HG02610 (cell line): Measurements from ENCODE around the gene TTLL8.

ENCODE experiments used
- ATAC-seq: cut with Tn5 transposase; IDR thresholded peaks from one replicate; pipeline ENCODE4 v1.9.1; 2021; ENCODE audit warnings: mild to moderate bottlenecking, moderate library complexity; ENCODE audit not compliant: unreplicated experiment

TTLL8 gene

GRCh38 chr22:50022171-50022819 lies 35.8 kb downstream of the TTLL8 start:
- no peak for ATAC-seq

DNA sequence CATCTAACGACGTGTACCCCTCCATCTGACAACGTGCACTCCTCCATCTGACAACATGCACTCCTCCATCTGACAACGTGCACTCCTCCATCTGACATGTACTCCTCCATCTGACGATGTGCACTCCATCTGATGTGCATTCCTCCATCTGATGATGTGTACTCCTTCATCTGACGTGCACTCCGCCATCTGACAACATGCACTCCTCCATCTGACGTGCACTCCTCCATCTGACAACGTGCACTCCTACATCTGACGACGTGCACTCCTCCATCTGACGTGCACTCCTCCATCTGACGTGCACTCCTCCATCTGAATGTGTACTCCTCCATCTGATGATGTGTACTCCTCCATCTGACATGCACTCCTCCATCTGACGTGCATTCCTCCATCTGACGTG lies 37.5 kb downstream of the TTLL8 start:
- no peak for ATAC-seq

DNA sequence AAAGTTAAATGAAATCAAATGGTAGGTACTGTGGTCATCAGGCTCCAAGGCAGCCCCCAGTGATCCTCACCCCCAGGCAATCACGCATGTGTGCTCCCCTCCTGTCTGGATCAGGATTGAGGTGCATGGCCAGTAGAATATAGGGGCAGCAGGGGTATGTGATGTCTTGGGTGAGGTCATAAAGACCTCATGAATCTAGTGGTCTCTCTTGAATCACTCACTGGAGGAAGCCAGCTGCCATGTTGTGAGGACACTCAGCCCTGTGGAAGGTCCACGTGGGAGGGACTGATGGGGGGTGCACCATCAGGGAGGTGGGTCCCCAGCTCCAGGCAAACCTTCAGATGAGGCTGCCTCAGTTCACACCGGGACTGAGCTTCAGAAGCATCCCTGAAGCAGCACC lies 38.8 kb downstream of the TTLL8 start:
- no peak for ATAC-seq

GRCh38 chr22:50018608-50019285 lies 39.4 kb downstream of the TTLL8 start:
- no peak for ATAC-seq

- ATAC-seq: no peak
These were observed 40.3 kb downstream of the TTLL8 start for GRCh38 chr22:50017701-50018224.

DNA sequence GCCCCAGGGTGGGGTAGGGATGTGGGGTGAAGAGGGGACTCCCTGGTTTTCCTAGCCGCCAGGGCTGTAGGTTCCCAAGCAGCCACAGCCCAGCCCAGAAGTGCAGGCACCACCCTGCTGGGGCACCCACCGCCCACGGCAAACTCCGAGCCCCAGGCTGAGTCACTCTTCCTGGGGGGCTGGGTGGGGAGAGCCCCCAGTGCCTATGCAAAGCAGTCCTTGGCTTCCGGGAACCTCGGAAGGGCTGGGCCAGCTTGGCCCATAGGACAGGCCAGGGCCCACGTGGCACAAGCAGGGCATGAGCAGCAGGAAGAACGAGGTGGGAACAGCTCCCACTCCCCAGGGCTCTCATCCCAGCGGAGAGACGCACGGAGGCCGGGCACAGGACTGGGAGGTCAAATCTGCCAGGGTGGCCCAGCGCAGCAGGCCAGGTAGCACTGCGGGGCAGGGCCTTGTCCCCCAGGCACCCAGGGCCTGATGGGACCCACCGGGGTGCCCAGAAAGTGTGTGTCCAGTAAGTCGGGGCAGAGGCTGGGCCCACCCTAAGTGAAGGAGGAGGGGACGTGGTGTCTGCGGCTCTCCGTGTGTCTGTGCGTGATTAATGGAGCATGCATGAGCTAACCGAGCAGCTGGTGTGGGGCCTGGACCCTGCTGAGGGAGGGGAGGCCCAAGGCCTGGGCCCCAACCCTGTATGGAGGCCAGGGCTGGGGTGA lies 41.0 kb downstream of the TTLL8 start:
- ATAC-seq: no peak

- ATAC-seq: no peak
These were observed 41.6 kb downstream of the TTLL8 start for GRCh38 chr22:50016308-50016987.

DNA sequence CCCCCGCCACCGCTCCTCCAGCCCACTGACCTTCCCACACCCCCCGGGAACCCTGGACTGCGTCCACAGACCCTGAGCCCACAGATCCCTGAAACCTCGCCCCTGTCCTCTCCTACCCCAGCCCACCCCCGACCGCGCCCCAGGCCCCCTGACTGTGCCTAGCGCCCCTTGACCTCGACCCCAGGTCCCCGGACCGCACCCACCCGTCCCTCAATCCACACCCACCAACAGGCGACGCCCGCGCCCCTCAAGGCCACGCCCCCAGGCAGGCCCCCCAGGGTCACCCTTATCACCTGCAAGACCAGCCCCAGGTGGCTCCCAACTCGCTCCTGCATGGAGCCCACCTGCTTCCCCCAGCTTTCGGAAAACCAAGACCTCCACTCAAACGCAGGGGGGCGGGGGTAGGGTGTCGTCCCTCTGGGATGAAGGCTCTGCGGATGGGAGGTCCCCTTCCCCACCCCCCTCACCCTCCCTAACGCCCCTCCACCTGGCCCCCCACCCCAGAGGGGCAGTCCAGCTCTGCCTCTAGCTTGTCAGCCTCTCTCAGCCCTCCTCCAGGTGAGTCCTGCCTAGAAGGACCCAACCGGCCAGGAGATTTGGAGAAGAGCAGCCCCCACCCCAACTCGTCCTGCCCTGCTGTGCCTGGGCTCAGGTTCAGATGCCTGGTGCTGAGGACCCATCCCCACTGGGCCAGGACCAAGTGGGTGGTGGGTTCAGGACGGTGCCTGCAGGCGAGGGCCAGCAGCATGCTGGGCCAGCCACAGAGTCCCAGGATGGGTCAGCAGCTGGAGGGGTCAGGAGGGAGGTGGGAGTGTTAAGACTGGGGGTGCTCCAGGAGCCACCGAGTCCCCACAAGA lies 42.4 kb downstream of the TTLL8 start:
- ATAC-seq: no peak

DNA sequence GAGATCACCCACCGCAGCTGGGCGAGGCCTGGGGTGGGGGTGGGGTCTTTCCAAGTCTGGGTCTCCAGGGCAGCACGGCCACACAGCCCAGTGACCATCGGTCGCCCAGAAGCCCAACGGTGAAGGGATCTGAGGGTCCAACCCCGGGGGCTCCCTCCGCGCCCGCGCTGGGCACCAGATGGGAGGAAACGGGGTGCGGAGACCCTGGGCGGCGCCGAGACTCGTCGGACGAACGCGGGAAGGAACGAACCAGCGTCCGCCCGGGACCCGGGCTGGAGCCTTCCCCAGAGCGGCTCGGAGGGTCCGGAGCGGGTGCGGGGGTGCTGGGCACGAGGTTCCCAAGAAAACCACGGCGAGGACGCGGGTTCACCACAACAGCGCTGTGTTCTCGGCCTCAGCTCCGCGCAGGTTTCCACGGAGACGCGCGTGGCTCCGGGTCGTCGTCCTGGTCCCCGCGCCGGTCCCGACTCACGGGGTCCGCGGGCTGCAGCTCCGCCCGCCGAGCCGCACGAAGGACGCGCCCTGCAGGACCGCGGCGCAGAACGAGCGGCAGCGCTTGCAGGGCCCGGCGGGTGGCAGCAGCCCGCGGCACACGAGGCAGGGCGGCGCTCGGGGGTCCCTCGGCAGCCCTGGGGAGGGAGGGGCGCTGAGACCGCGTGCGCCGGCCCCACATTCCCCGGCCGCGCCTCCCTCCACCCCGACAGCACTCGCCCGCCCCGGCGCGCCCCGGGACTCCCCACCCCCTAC lies 43.3 kb downstream of the TTLL8 start:
- no peak for ATAC-seq

DNA sequence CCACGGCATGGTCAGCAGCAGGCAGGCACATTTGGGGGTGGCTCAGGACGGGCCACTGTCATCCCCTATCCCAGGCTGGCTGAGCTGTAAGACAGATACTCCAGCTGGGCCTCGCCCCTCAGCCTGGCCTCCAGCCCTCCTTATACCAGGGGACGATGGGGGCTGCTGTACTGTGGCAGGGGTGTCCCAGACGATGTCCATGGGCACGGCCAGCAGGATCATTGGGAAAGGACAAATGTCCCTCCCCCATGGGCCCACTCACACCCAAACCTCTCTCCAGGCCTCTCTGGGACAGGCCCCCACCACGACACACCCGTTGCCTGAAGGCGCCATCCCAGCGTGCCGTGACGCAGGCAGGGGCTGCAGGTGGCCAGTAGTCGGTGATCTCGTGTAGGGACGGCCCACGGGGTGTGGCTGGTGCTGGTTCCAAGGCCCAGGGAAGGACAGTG lies 44.0 kb downstream of the TTLL8 start:
- no peak for ATAC-seq

DNA sequence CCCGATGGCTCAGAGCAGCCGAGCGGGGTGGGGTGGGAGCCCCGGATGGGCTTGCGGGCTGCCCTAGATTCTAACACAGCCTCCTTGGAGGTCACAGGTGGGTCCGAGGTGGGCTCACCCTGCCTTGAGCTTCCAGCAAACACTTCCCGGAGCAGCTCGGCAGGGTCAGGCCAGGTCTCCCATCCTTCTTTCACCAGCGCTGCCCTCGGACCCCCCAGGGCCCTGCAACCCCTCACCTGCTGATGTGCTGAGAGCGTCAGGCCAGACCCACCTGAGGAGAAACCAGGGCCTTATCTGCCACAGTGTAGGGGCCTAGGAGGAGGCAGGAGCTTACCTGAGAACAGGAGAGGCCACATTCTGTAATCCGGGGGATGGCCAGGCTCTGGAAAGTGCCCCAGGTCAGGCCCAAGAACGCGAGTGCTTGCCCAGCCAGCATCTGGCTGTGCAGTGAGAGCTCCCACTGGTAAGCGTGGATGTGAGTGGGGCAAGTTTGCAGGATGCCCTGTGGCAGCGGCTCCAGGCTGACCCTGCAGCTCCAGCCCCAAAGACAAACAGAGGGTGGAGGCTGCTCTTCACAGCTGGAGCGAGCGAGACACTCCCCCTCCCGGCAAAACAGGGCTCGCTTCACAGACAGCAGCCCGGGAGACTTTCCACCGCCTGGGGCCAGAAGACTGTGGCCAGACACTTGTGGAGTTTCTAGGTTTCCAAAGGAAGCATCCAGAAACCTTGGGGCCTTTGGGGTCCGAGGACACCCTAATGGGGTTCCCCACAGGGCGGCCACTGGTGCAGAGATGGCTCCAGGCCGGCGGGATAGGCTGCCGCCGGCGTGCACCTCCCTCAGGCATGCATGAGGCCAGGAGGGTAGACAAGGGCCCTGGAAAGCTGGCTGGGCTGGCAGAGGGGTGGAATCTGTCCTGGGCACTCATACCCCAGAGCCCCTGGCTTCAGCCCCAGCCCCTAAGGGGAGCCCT lies 45.6 kb downstream of the TTLL8 start, which contains the start of gene IL17REL:
Gene IL17REL, minus strand, starts transcription at position 555 of the 971 bp plus-strand sequence. Its CDS starts 119 bp downstream, at position 436.
- ATAC-seq: no peak

DNA sequence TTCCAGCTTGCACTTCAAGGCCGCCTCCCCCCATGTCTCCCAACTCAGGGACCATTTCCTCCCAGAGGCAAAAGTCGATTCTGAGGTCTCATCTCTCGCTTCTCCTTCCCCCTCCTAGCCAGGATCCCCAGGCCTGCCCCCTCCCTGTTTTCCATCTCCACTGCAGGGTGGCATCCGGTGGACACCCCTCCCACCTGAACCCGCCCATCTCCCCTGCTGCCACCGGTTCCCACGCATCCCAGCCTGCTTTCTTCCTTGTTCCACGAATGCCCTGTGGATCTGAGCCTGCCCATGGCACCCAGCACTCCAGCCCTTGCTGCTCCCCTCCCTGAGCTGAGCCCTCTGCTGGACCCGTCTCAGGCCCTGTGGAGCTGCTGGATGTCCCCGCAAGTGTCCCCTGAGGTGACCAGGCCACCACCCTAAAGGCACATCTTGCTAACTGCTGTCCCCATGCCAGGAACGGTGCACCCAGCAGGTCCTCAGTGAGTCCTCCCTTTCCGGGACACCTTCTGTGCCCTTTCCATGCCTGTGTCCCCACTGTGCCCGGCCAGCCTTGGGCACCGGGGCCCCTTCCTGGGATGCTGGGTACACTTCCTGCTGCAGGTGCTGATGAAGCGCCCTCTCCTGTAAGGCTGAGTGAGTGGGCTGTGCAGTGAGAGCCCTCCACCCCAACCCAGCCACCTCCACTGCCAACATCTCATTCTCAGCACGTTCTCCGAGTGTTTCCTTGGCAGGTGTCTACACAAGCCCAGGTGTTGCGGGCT lies 46.5 kb downstream of the TTLL8 start:
- ATAC-seq: no peak

DNA sequence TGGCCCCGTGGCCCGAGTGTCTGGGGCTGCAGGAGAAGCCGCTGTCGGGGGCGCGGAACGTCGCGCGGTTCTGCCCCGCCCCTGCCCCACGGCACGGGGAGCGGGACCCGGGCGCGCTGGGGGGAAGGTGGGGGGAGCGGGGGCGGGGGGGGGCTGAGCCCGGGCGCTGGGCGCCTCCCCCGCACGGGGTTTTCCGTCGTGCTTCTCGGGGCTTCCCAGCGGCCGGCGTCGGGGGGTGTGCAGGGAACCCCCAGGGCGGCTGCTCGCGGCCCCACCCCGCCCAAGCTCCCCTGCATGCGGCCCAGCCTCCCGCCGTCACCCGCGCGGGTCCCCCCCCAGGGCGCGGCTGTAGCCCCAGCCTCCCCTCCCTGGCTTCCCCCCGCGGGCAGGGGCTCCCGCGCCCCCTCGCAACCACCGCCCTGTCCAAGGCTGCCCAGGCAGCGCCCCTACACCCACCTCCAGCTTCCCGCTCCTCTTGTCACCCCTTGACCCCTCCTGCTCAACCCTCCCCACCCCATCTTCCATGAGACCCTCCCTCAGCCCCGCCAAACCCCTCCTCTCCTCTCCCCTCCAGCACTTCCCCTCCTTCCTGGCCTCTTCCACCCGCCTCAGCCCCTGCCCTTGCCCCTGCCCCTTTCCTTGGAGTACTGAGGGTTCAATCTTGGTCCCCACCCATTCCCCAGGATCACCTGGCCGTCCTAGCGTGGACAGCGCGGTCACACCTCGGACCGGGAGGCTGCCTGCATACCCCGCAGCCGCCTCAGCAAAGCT lies 47.2 kb downstream of the TTLL8 start:
- ATAC-seq: no peak

DNA sequence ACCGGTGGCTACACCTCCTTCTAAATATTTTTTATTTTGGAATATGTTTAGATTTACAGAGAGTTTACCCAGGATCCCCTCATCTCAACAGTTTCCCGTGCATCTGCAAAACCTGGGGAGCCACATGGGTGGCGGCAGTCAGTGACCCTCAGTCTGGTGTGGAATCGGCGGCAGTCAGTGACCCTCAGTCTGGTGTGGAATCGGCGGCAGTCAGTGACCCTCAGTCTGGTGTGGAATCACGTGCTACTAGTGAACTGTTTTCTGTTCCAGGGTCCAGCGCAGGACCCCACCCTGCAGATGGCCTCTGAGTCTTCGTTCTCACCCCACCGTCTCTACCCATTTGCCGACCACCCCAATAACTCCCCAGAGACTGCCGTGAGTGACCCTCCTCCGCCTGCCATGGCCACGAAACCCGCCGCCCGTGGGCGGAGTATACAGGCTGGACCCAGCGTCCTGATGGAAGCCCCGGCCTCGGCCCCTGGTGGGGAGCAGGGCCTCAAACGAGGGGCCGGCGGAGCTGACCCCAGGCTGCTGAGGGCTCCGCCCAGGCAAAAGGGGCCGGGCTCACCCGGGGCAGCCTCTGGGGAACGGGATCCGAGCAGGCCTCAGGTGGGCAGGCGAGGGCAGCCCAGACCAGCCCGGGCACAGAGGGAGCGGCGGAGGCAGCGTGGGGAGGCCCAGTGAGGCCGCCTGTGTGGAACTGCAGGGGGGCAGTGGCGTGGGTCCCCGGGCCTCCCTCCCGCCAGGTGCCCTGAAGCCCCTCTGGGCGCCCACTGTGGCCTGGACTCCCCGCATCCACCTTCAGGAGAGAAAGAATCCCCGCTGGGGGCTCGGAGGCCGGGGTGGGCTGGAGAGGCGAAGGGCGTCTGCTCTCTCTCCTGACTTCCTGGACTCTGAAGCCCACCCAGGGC lies 48.1 kb downstream of the TTLL8 start:
- ATAC-seq: no peak

DNA sequence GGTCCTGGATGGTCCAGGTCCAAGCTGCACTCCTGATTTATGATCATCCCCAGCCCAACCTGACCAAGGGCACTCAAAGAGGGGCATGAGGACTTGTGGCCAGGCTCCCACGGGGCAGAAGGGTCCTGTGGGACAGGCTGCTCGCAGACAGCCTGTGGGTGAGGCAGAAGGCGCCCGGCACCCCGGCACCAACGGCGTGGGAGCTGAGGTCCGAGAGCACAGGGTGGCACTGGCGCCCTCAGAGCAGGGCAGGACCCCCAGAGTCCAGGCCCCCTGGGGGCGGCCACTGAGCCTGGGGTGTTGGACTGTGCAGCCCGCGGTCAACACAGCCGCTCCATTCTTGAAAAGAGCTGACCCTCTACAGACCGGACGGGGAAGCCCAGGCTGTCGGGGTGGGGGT lies 48.8 kb downstream of the TTLL8 start:
- no peak for ATAC-seq
